HG03354 (cell line): ENCODE results near the gene PGC.
A peak's percentile ranks its signal among the peaks of the same experiment; 100 is the strongest.

ENCODE experiments used
- ATAC-seq: cut with Tn5 transposase; IDR thresholded peaks from one replicate; pipeline ENCODE4 v1.9.1; 2021; ENCODE audit warnings: mild to moderate bottlenecking; ENCODE audit not compliant: unreplicated experiment, poor library complexity, severe bottlenecking

The PGC gene

DNA sequence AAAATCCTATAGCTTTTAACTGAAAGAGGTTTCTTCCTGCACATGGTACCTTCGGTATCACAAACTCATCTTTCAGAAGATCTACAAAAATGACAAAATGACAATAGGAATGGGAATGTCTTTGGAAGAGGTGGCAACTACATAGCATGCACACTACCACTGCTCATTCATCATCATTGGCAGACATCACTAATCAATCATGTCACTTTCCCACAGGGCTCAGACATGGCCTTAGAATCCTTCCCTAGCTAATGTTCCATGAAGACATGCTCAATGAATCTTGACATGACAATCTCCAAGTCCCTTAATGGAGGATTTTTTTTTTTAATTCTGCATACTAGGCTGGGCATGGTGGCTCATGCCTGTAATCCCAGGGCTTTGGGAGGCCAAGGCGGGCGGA, 3.2 kb upstream of the PGC start:
- ATAC-seq = no peak

GRCh38 chr6:41748542-41748941, 1.3 kb upstream of the PGC start:
- no peak for ATAC-seq

GRCh38 chr6:41748102-41748477, 893 bp upstream of the PGC start:
- ATAC-seq = no peak

DNA sequence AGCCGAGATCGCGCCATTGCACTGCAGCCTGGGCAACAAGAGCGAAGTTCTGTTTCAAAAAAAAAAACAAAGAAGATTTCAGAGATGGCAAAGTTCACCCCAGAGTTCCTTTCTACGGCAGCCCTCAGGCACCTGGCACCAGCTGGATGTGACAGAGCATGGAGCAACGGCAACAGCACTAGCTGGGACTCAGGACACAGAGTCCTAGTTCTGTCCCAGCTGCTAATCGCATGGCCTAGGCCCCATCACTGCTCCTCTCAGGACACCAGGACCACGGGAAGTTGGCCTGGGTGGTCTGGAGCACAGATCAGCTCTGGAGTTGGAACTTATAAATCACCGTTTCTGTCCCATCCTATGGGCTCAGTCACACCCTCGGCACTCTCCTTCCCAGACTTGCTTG, 1.1 kb downstream of the PGC start:
- ATAC-seq = no peak

DNA sequence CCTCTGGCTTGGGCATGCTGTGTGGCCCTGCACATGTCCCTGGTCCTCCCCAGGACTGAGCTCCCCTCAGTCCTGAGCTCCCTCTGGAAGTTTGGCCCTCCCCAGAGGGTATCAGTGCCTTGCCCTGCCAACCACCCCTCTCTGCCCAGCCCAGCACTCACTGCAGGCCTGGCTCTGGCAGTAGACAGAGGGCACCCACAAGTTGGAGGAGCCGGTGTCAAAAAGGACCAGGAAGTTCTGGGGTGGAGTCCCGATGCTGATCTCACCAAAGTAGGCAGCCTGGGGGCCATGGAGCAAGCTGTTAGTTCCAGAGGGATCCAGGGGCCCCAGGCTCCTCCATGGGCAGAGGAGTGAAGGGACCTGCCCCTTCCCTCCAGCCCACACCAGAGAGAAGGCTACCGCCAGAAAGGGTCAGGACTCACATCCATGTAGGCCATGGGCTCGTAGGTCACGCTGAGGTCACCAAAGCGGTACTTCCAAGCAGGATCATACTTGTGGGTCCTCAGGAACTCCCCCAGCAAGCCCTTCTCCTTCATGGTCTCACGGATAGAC, 2.9 kb downstream of the PGC start:
- ATAC-seq = no peak

- no peak for ATAC-seq
Observed at GRCh38 chr6:41743406-41744235, 3.6 kb downstream of the PGC start.

DNA sequence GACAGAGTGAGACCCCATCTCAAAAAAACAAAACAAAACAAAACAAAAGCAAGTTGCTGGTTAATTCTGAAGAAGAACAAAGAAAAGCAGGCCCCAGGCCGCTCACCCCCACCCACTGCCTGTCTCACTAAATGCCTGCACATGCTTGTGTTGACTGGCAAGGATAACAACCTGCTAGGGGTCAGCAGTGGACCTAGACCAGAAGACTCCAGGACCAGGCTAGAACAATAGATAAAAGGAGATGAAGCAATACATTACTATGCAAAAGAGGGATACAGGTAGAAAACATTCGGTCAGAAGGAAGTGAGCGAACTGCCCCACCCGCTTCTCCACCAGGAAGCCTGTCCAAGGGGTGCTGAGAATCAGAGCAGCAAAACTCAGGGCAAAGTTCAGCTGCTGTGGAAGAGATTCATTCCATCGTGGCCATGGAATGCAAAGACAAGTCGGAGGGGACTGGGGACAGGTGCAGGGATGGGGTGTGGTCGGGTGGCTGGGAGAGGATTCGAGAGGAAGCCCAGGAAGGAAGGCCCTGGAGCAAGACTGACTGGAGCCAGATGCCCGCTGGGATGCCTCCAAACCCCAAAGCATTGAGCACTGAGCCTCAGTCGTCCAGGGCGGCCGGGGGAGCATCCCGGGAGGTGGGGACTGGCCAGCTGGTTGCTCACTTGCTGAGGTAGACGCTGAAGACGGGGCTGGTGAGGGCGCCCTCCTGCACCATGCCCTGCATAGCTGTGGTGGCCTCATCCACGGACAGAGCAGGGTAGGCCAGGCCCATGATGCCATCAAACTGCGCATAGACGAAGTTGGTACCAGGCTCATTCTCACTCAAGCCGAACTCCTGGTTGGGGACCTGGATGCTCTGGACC, 5.3 kb downstream of the PGC start:
- no peak for ATAC-seq

GRCh38 chr6:41740366-41741162, 6.6 kb downstream of the PGC start:
- ATAC-seq = no peak

DNA sequence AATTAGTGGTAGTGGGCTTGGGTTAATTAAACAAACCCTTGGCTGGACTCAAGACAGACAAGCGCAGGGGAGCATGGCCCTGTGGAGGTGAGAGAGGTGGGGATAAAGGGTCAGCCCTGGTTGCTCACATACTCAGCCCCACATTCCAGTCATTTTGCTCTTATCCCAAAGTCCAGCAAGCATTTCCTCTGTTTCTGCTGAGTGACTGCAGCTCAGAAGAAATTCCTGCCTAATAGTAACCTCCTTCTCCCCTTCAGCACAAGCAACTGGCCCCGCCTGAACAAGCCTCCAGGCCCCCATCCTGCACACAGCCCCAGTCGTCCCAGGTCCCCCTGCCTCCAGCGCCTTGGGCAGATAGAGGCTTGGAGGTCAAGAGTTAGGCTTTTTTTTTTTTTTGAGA, 8.2 kb downstream of the PGC start:
- ATAC-seq = no peak

DNA sequence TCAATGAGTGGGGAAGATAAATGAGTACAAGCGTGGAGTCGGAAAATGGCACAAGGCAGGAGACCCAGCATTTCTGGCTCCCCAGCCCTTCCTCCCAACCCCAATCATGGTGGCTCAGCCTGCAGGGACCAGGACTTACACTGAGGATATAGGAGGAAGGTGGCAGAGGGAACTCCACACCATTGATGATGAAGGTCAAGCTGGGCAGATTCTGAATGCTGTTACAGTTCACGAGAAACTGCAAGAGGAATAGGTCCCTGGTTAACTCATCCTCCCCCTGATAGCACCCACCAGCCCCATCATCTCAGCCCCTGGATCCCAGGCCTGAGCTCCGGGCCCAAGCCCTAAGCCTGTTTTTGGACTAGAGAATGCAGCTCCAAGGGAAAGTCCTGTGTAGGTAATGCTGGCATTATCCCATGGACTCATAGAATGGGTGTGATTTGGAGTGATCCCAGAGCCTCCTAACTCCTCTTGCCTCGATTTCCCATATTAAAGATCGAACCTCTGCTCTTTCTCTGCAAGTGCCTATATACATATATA, 9.5 kb downstream of the PGC start:
- ATAC-seq = no peak

- ATAC-seq = no peak
Observed at GRCh38 chr6:41736800-41737555, 10.2 kb downstream of the PGC start.

DNA sequence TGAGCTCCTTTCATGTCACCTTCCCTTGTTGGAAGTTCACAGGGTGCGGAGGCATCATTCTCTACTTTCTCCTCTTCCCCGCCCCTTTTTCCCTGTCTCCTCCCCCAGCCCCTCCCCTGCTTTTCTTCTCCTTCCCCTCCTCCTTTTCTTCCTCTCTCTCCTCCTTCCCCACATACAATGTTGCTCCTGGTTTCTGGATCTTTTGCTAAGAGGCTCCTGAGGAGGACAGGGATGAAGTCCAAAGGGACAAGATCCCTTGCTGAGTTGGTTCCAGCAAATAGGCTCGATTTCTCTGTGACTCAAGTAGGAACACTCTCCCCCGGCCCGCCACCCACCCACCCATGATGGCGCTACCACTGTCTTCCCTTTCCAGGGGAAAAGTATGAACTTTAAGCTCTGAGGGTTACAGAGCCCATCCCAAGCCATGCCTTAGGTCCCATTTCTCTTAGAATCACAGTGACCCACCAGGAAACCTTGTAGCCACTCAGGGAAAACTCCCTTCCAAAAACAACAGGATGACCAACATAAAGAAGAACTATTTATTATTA, 10.9 kb downstream of the PGC start:
- ATAC-seq = no peak

DNA sequence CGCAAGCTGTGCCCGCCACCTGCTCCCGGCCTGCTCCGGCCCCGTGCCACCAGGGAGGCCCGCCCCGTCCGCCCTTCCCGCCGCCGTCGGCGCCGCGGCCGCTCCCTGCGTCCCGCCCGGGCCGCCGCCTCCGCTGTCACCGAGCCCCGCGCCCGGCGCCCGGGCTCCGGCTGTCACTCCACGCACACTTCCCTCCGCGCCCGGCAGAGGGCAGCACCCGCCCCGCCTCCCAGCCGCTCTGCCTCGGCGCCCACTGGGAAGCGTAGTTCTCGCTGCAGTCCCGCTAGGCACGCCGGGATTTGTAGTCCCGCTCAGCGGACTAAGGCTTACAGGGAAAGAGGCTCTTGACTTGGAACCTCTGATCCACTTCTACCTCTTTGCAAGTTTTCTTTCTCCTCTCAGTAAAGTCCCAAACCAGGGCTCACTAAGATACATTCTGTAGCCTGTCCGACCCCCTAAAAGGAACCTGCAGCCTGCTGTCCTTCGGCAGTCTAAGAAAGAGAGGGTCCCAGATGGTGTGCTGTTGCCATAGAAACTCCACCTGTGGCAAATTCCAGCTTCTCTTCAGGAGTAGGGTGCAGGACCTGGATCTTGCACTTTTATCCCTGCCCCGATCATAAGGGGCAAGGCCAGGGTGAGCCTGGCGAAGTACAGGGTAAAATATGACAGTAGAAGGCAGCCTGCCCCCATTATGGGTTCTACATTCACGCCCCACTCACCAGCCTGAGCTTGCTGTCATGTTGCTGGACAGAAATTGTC, 11.6 kb downstream of the PGC start, which contains the start of gene TFEB:
TFEB (minus strand) TSS at position 182 of the 759 bp plus-strand sequence. CDS start 44,395 bp downstream, outside the sequence.
- peak; percentile 55 for ATAC-seq

DNA sequence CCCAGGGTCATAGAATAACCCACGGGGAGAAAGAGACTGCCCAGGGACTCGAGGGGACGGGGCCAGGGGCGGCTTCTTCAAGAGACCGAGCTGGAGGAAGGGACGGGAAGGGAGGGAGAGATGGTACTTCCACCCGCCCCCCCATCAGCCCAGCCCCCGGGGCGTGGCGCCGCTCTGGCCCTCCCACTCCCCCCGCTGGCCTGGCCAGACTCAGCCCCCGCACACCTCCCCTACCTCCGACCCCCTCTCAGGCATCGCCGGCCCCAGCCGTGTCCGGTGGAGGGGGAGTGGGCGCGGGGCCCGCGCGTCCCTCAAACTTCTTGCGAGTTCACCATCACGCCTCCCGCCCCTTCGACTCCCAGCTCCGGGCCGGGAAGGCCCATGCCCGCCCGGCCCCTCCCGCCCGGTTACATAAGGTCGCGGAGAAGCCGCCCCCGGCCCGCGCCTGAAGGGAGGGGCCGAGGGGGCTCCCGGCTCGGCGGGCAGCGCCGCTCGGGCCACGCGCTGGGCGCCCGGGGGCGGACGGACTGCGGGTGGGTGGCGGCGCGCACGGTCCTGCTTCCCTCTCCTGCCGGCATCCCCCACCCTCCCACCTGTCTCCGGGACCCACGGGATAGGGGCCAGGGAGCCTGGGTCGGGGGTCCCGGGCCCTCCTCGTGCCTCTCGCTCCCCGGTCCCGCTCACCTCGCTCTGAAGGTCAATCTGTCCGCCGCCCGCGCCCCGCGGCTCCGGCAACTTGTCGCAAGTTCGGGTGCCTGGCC, 12.4 kb downstream of the PGC start:
- ATAC-seq = peak; percentile 25

DNA sequence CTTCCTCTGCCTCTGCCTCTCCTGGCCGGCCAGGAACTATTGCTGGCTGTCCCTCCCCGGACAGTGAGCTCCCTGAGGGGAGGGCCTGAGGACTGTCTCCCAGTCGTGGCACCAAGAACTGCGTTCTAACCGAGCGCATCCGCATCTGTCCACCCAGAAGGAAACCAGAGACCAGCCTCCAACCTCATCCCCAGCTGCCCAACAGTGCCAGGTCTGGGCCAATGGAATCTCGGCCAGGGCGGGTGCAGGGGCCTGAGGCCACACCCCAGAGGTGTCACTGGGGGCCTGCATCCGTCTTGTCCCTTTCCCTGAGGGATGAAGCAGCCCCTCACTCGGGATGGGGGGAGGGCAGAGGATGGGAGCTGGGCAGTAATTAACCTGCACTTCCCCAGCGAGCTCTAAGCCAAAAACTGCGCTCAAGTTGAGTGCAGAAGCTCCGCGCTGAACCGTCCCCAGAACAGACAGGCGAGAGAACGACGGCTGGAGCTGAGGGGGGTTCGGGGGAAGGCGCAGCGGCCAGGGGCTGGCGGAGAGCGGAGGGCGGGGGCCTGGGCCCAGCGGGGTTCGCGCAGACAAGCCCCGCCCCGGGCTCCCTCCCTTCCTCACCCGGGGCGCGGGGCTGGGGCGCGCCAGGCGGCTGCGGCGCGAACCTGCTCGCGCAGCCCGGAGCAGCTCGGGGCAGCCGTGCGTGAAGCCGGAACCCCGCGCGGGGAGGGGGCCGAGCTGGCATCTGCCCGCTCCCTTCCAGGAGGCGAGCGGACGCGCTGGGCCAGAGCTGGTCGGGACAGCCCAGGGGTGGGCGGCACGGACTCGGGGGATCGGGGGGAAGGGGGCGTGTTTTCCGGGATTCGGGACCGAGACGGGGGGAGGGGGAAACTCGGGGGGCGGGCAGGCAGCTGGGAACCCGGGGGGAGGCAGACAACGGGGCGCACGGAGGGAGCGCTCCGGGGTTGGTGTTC, 13.2 kb downstream of the PGC start:
- ATAC-seq = peak; percentile 53

DNA sequence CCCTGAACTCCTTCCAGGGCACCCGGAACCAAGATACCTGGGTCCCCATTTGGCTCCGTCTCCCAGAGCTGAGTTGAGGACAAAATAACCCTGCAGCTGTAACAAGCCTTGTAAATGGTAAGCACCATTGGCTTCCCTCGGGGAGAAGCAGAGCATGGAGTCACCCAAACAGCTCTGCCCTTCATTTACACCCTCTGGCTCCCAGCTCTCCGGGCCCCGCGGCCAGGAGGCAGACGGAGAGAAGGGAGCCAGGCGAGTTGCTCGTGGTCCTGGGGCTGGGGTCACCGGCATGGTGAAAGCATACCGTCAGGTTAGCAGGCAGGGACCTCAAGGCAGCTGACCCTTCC, 13.9 kb downstream of the PGC start:
- ATAC-seq = no peak
